ENCODE results near the gene SEMA4B. TPM values are rescaled to one million over a fixed set of nuclear protein-coding genes. Genes with fewer than 3 reads are reported as not detected.

The SEMA4B gene
- total and polyA plus RNA-seq, 7 donors = 1.4 to 10.8 (median 4.4) TPM

- intact Hi-C loops (cut with DNase I) = no loop called here
- Histone ChIP-seq H3K36me3 (ENCODE audit: insufficient read depth in 1 of 2, low read depth in 1 of 2) (no peaks in the 10 kb centered on the region), H3K4me1 (peaks cover 8% of the 10 kb centered on the region), H3K4me3 (no peak overlapping the region), H3K27ac (no peak overlapping the region), H3K9me3 (no peaks in the 10 kb centered on the region), H3K27me3 (ENCODE audit: insufficient read depth in 3 of 3, low read length in 2 of 3) (no peaks in the 10 kb centered on the region)
- TF ChIP-seq CTCF (IDR thresholded peaks at IDR 0.05) = no peak
- 71 to 79% (median 78%) methylated on average over 16 of the region's 16 CpGs for WGBS, 3 donors
- ATAC-seq = no peak
- no peak for DNase-seq
Measured at GRCh38 chr15:90154861-90155626, 46.1 kb upstream of the SEMA4B start.

DNA sequence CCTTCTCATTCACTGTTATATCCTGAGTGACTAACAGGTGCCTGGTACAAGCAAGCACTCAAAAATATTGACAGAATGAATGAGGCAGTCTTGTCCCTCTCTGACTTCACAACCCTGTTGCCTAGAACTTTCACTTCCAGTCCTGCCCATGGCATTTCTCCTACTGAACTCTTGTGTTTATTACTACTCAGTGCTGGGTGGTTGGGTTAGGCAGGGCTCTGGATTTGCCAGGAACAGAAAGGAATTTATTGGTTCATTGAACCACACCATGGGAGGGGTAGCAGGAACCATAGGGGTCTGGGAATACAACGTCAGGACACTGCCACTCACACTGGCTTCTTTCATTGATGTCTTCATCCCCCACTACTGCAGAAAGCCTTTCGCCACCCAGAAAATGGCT is 41.9 kb upstream of the SEMA4B start:
- no peaks in the 10 kb centered on the region for H3K36me3 ChIP-seq (ENCODE audit: insufficient read depth in 1 of 2, low read depth in 1 of 2)
- H3K9me3 ChIP-seq = no peaks in the 10 kb centered on the region
- no peak for DNase-seq
- no peaks in the 10 kb centered on the region for H3K27me3 ChIP-seq (ENCODE audit: insufficient read depth in 3 of 3, low read length in 2 of 3)
- H3K27ac ChIP-seq = no peak overlapping the region
- peaks cover 8% of the 10 kb centered on the region for H3K4me1 ChIP-seq
- H3K4me3 ChIP-seq = no peak overlapping the region
- no peak for ATAC-seq
- intact Hi-C loops (cut with DNase I) = loop anchor here in 1 of 2 donors (1.0 kb wide), 1 partner anchor 62 kb away; no protein-coding TSS in a partner anchor
- WGBS, 3 donors = 87 to 96% (median 95%) methylated on average over 2 of the region's 2 CpGs
- TF ChIP-seq CTCF (IDR thresholded peaks at IDR 0.05) = no peak

DNA sequence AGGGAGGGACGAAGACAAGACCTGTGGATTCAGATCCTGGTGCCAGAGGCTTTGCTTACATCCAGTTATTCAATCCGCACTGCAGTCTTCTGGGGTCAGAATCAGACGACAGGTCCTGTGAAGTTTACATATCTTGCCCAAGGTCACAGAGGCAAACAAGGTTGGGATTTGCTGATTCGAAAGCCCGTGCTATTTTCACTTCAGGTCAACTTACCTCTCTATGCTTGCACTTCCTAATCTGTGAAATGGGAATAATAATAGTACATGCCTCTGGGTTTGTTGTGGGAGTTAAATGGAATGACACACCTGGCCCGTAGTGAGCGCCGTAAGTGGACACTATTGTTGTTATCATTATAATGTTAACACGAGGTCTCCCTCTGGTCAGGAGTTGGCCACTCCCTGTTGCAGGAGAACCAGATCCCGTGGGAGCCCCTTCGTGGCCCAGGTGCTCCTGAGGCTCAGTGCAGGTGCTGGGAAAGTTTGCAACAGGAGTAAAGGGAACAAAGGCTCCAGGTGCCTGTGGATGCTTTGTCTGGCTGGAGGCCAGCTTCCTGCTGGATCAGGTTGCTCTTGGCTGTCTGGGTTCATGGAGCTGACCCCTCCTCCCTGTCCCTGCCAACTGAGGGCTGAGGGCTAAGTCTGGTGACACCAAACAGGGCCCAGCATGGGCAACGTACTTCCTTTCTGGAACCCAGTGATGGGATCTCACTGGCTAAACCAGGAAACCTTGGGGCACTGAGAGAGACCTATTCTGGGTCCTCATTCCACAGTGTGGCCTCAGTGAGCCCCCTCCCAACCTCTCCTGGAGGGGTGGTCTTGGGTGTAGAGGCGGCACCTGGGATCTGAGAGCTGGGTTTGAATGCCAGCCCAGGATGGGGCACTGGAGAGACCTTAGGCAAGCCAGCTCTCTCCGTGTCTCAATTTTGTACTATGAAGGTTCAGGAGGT is 40.1 kb upstream of the SEMA4B start:
- Histone ChIP-seq H3K36me3 (ENCODE audit: insufficient read depth in 1 of 2, low read depth in 1 of 2) (no peaks in the 10 kb centered on the region), H3K4me3 (no peak overlapping the region), H3K9me3 (no peaks in the 10 kb centered on the region), H3K27me3 (ENCODE audit: insufficient read depth in 3 of 3, low read length in 2 of 3) (no peaks in the 10 kb centered on the region), H3K27ac (no peak overlapping the region), H3K4me1 (peaks cover 8% of the 10 kb centered on the region)
- 70 to 82% (median 72%) methylated on average over 13 to 14 of the region's 14 CpGs for WGBS, 3 donors
- intact Hi-C loops (cut with DNase I) = no loop called here
- no peak for TF ChIP-seq CTCF (IDR thresholded peaks at IDR 0.05)
- ATAC-seq = no peak
- DNase-seq = no peak

DNA sequence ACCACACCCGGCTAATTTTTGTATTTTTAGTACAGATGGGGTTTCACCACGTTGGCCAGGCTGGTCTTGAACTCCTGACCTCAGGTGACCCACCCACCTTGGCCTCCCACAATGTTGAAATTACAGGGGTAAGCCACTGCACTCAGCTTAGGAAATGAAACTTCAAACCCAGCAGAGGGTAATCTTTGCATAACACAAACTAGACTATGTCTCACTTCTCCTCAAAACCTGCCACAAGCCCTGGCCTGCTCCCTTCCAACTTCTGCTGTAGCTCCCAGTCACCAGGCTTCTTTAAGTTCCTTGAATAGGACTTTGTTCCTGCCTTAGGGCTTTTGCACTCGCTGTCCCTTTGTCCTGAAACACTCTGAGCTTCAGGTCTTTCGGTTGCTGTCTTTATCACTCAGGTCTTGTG is 39.2 kb upstream of the SEMA4B start:
- Histone ChIP-seq H3K27me3 (ENCODE audit: insufficient read depth in 3 of 3, low read length in 2 of 3) (no peaks in the 10 kb centered on the region), H3K27ac (no peak overlapping the region), H3K4me1 (peaks cover 8% of the 10 kb centered on the region), H3K36me3 (ENCODE audit: insufficient read depth in 1 of 2, low read depth in 1 of 2) (no peaks in the 10 kb centered on the region), H3K9me3 (no peaks in the 10 kb centered on the region), H3K4me3 (no peak overlapping the region)
- DNase-seq (no peak), ATAC-seq (no peak)
- intact Hi-C loops (cut with DNase I) = no loop called here
- 51 to 57% (median 53%) methylated on average over 4 of the region's 4 CpGs for WGBS, 3 donors
- no peak for TF ChIP-seq CTCF (IDR thresholded peaks at IDR 0.05)
